Brain microvascular endothelial cell (primary cell): Measurements from ENCODE around the gene IL31.
A peak's percentile ranks its signal among the peaks of the same experiment; 100 is the strongest.

Experiments used
- DNase-seq: peaks from one replicate; pipeline ENCODE4 v3.0.0-alpha.2; 2020
- H3K27ac ChIP-seq: fragments of 250-450 bp; sonication (Bioruptor Pico); 2 replicates; pipeline ENCODE4 v1.5.1; 2020; ENCODE audit warnings: mild to moderate bottlenecking, moderate library complexity
- H3K27me3 ChIP-seq: fragments of 250-450 bp; sonication (Bioruptor Pico); replicated peaks from 2 replicates; pipeline ENCODE4 v1.5.1; 2020; ENCODE audit warnings: mild to moderate bottlenecking
- H3K36me3 ChIP-seq: fragments of 250-450 bp; sonication (Bioruptor Pico); replicated peaks from 2 replicates; pipeline ENCODE4 v1.5.1; 2020; ENCODE audit warnings: mild to moderate bottlenecking
- H3K4me3 ChIP-seq: 2 replicates; pipeline ENCODE4 v1.5.1; 2011; ENCODE audit warnings: low read depth, mild to moderate bottlenecking, control low read depth, low read length, moderate library complexity
- CTCF ChIP-seq: IDR thresholded peaks from 2 replicates; pipeline ENCODE4 v1.5.1; 2011; ENCODE audit warnings: low read depth, mild to moderate bottlenecking, moderate library complexity, low read length, control low read depth, inconsistent platforms; ENCODE audit errors: missing control alignments
- in situ Hi-C: cut with HindIII; loops from 2 replicates; pipeline ENCODE4 v1.10.0; 2017; ENCODE audit warnings: low sequenced_read_pairs, low pct_ligation_motif_present

The IL31 gene

DNA sequence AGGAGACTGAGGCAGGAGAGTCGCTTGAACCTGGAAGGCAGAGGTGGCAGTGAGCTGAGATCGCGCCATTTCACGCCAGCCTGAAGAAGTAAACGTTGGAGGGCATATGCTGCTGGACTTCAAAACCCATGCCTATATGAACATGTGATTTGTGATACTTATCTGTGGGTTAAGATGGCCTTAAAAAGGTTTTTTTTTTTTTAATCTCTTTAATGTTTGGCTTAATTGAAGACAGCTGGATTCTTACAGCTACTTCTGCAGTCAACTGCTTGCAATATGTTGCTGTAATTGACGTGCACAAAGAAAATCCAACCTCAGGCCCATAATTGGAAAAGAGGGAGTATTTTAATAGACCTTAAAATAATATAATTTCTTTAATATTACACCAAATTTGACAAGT is 28.0 kb upstream of the IL31 start:
- peaks cover 16% of the 10 kb centered on the region for H3K27me3 ChIP-seq
- TF ChIP-seq CTCF = no peak

DNA sequence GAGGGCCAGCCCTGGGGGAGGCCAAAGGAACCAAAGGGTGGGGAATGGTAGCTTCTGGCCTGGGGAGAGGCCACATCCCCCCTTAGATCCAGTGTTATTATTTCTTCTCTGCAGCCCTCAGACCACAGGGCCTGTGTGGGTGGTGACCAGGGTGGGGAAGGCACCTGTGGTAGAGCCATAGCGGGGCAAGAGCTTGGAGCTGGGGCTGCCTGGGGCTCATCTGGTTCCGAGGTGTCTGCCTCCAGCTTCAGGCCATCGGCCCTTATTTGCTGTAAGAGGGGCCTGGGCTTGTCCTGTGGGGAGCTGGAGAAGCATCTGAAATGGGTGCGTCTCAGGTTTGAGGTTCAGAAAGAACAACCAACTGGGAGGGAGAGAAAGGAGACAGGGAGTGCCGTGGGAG is 27.4 kb upstream of the IL31 start:
- Histone ChIP-seq H3K27me3 (peaks cover 16% of the 10 kb centered on the region), H3K36me3 (no peaks in the 10 kb centered on the region), H3K27ac (no peak overlapping the region), H3K4me3 (no peak overlapping the region)
- in situ Hi-C loops = no loop called here
- TF ChIP-seq CTCF = no peak
- no peak for DNase-seq

More for the DNA sequence above, 28.0 kb upstream of the IL31 start:
- in situ Hi-C loops = no loop called here
- no peak for DNase-seq
- Histone ChIP-seq H3K36me3 (peaks cover 4% of the 10 kb centered on the region), H3K4me3 (no peak overlapping the region), H3K27ac (no peak overlapping the region)

DNA sequence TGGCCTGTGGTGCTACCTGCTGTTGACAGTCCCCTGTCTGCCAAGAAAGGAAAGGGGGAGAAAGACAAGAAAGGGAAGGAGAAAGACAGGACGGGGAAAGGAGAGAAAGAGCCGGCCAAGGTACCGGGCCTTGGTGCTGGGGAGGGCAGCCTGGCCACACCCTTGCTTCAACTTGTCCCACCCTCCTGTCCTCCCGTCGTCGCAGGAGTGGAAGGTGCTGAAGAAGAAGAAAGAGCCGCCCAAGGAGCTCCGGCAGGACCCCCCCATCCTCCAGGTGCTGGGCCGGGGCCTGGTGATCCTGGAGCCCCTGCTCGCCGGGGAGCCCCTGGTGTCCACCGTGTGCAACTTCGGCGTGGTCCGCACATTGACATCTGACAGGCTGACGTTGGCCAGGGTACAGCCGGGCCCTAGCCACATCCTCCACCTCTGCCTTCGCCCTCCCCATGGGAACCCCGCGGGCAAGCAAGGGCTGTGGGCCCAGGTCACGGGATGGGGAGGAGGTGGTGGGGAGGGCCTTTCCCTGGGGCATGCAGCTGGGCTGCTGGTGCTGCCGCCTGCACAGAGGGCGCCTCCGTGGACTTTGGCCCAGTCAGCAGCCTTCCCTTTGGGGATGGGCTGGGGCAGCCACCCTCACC is 26.6 kb upstream of the IL31 start:
- TF ChIP-seq CTCF = peak; percentile 27
- Histone ChIP-seq H3K27ac (no peak overlapping the region), H3K36me3 (no peaks in the 10 kb centered on the region), H3K27me3 (peaks cover 16% of the 10 kb centered on the region), H3K4me3 (no peak overlapping the region)
- DNase-seq = no peak
- in situ Hi-C loops = no loop called here

- no peaks in the 10 kb centered on the region for H3K36me3 ChIP-seq
- H3K27ac ChIP-seq = no peak overlapping the region
- TF ChIP-seq CTCF = no peak
- no peak overlapping the region for H3K4me3 ChIP-seq
- H3K27me3 ChIP-seq = peaks cover 11% of the 10 kb centered on the region
- in situ Hi-C loops = no loop called here
- no peak for DNase-seq
These were observed 25.7 kb upstream of the IL31 start for GRCh38 chr12:122199484-122200355.

DNA sequence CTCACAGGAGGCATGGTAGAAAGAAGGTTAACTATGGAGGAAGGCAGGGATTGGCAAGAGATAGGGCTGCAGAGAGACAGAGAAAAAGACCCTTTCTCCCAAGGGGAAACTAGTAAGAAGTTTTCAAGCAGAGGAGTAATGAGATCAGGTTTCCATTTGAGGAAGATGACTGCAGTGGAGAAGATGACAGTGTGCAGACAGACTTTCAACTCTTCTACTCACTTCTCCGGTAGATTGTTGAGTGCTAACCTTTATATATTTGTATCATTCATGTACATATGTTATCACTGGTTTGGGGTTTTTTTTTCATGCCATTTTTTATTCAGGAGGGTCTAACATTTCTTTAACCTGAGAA is 23.6 kb upstream of the IL31 start:
- no peak for DNase-seq
- Histone ChIP-seq H3K36me3 (no peaks in the 10 kb centered on the region), H3K27me3 (no peaks in the 10 kb centered on the region), H3K27ac (no peak overlapping the region), H3K4me3 (no peak overlapping the region)
- no peak for TF ChIP-seq CTCF
- in situ Hi-C loops = no loop called here
